ENCODE results near the gene GPX6. TPM values are rescaled to one million over a fixed set of nuclear protein-coding genes. Genes with fewer than 3 reads are reported as not detected.

The GPX6 gene
- total and polyA plus RNA-seq, 4 donors = 1.1 TPM; not detected in 3

DNA sequence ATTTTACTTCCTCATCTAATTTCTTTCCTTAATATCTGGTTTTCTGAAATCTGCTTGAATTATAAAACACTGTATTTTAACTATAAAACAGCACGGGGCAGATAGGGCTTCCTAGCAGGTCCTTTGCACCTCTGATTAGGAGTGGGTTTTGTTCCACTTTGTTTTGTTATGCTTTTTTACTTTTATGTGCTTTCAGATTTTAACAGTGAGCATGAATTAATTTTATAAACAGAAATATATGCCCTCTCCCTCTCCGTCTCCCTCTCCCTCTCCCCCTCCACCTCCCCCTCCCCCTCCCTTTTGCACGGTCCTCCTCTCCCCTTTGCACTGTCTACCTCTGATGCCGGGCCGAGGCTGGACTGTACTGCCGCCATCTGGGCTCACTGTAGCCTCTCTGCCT, 14.3 kb downstream of the GPX6 start:
- H3K9me3 ChIP-seq (ENCODE audit: control insufficient read depth in 4 of 4, insufficient read depth in 3 of 4, low read length in 3 of 4) = peaks cover 0 to 3% (median 0%) of the 10 kb centered on the region in 4 donors
- TF ChIP-seq, protein P1, sequence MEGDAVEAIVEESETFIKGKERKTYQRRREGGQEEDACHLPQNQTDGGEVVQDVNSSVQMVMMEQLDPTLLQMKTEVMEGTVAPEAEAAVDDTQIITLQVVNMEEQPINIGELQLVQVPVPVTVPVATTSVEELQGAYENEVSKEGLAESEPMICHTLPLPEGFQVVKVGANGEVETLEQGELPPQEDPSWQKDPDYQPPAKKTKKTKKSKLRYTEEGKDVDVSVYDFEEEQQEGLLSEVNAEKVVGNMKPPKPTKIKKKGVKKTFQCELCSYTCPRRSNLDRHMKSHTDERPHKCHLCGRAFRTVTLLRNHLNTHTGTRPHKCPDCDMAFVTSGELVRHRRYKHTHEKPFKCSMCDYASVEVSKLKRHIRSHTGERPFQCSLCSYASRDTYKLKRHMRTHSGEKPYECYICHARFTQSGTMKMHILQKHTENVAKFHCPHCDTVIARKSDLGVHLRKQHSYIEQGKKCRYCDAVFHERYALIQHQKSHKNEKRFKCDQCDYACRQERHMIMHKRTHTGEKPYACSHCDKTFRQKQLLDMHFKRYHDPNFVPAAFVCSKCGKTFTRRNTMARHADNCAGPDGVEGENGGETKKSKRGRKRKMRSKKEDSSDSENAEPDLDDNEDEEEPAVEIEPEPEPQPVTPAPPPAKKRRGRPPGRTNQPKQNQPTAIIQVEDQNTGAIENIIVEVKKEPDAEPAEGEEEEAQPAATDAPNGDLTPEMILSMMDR (IDR thresholded peaks at IDR 0.05; ENCODE audit: control extremely low read depth, extremely low read depth) = no peak
- no peaks in the 10 kb centered on the region for H3K4me1 ChIP-seq (ENCODE audit: control insufficient read depth in 5 of 5, insufficient read depth in 5 of 5, low read length in 5 of 5)
- H3K9ac ChIP-seq (ENCODE audit: insufficient read depth in 1 of 2, low read length in 2 of 2) = no peak overlapping the region
- ATAC-seq (ENCODE audit: insufficient read depth, low FRiP score) = no peak
- WGBS, 2 donors = 90 to 91% methylated on average over 6 of the region's 6 CpGs
- H3K36me3 ChIP-seq (ENCODE audit: control insufficient read depth in 4 of 4, insufficient read depth in 4 of 4, low read length in 4 of 4) = no peaks in the 10 kb centered on the region
- no peaks in the 10 kb centered on the region for H3K27me3 ChIP-seq (ENCODE audit: control insufficient read depth in 3 of 3, insufficient read depth in 3 of 3, low read length in 2 of 3)
- DNase-seq = no peak
- H3K4me3 ChIP-seq = no peak overlapping the region
- H3K27ac ChIP-seq (ENCODE audit: low read depth in 1 of 2, low read length in 1 of 2) = no peak overlapping the region

DNA sequence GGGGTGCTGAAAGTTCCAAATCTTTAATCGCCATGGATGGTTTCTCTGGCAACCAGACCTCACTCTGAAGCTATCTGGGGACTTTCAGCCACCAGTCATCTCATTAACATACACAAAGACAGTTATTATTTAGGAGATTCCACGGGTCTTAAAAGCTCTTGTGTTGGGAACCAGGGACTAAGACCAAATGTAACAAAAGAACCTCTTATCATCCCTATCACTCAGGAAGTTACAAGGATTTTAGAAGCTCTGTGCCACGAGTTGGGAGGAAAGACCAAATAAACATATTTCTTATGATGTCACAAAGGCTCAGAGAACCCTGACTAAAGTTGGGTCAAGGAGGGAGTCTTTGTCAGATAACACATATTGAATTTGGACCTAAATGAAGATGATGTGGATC, 17.7 kb downstream of the GPX6 start:
- Histone ChIP-seq H3K9me3 (ENCODE audit: control insufficient read depth in 4 of 4, insufficient read depth in 3 of 4, low read length in 3 of 4) (no peaks in the 10 kb centered on the region), H3K27ac (ENCODE audit: low read depth in 1 of 2, low read length in 1 of 2) (no peak overlapping the region), H3K4me1 (ENCODE audit: control insufficient read depth in 5 of 5, insufficient read depth in 5 of 5, low read length in 5 of 5) (no peaks in the 10 kb centered on the region), H3K9ac (ENCODE audit: insufficient read depth in 1 of 2, low read length in 2 of 2) (no peak overlapping the region), H3K36me3 (ENCODE audit: control insufficient read depth in 4 of 4, insufficient read depth in 4 of 4, low read length in 4 of 4) (no peaks in the 10 kb centered on the region), H3K27me3 (ENCODE audit: control insufficient read depth in 3 of 3, insufficient read depth in 3 of 3, low read length in 2 of 3) (no peaks in the 10 kb centered on the region), H3K4me3 (no peak overlapping the region)
- TF ChIP-seq, protein P1 (IDR thresholded peaks at IDR 0.05; ENCODE audit: control extremely low read depth, extremely low read depth) = no peak
- DNase-seq = no peak
- ATAC-seq (ENCODE audit: insufficient read depth, low FRiP score) = no peak
- WGBS, 2 donors = 30 to 37% methylated on average over 3 of the region's 3 CpGs

DNA sequence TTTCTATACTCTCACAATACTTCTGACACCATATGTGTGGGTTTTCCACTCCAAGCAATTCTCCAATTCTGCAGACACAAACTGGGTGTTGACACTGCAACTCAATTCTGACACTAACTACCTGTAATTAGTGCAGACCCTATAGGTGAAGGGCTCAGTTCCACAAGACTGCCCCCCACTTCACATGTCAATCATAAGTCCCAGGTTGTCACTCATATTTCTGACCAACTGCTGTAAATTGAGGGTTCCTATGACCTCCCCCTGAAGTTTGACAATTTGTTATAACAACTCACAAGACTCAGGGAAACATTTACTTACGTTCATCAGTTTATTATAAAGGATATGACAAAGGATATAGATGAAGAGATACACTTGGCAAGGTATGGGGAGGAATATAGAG, 18.3 kb downstream of the GPX6 start:
- H3K4me1 ChIP-seq (ENCODE audit: control insufficient read depth in 5 of 5, insufficient read depth in 5 of 5, low read length in 5 of 5) = no peaks in the 10 kb centered on the region
- H3K36me3 ChIP-seq (ENCODE audit: control insufficient read depth in 4 of 4, insufficient read depth in 4 of 4, low read length in 4 of 4) = no peaks in the 10 kb centered on the region
- ATAC-seq (ENCODE audit: insufficient read depth, low FRiP score) = no peak
- DNase-seq = no peak
- no peaks in the 10 kb centered on the region for H3K27me3 ChIP-seq (ENCODE audit: control insufficient read depth in 3 of 3, insufficient read depth in 3 of 3, low read length in 2 of 3)
- WGBS, 2 donors = 68 to 81% methylated on average over 1 of the region's 1 CpG
- H3K4me3 ChIP-seq = no peak overlapping the region
- H3K27ac ChIP-seq (ENCODE audit: low read depth in 1 of 2, low read length in 1 of 2) = no peak overlapping the region
- TF ChIP-seq, protein P1 (IDR thresholded peaks at IDR 0.05; ENCODE audit: control extremely low read depth, extremely low read depth) = no peak
- H3K9me3 ChIP-seq (ENCODE audit: control insufficient read depth in 4 of 4, insufficient read depth in 3 of 4, low read length in 3 of 4) = no peaks in the 10 kb centered on the region
- no peak overlapping the region for H3K9ac ChIP-seq (ENCODE audit: insufficient read depth in 1 of 2, low read length in 2 of 2)

DNA sequence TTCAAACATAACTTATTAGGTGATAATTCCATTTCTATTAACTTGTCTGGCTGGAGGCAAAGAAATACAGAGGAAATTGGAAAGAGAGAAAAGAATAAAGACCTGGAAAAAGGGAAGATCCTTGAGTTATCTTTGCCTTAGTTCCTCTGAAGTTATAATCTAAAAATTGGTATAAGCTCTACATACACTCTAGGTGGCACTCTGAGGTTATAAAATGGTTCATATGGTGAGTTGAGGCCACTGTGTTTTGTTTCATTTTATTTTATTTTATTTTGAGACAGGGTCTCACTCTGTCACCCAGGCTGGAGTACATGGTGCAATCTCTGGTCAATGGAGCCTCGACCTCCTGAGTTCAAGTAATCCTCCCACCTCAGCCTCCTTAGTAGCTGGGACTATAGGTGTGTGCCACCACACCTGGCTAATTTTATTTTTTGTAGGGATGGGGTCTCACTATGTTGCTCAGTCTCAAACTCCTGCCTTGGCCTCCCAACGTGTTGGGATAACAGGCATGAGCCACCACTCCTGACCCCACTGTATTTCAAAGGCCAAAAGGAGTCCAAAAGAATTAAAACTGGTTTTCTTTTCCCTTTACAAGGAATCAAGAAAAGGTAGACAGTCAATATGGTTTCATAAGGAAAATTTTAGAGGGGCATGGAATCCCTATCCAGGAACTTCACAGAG, 19.4 kb downstream of the GPX6 start:
- Histone ChIP-seq H3K27ac (ENCODE audit: low read depth in 1 of 2, low read length in 1 of 2) (no peak overlapping the region), H3K4me1 (ENCODE audit: control insufficient read depth in 5 of 5, insufficient read depth in 5 of 5, low read length in 5 of 5) (no peaks in the 10 kb centered on the region), H3K9me3 (ENCODE audit: control insufficient read depth in 4 of 4, insufficient read depth in 3 of 4, low read length in 3 of 4) (no peaks in the 10 kb centered on the region), H3K27me3 (ENCODE audit: control insufficient read depth in 3 of 3, insufficient read depth in 3 of 3, low read length in 2 of 3) (no peaks in the 10 kb centered on the region), H3K9ac (ENCODE audit: insufficient read depth in 1 of 2, low read length in 2 of 2) (no peak overlapping the region), H3K36me3 (ENCODE audit: control insufficient read depth in 4 of 4, insufficient read depth in 4 of 4, low read length in 4 of 4) (no peaks in the 10 kb centered on the region), H3K4me3 (no peak overlapping the region)
- TF ChIP-seq, protein P1 (IDR thresholded peaks at IDR 0.05; ENCODE audit: control extremely low read depth, extremely low read depth) = no peak
- 36 to 49% methylated on average over 2 of the region's 2 CpGs for WGBS, 2 donors
- ATAC-seq (ENCODE audit: insufficient read depth, low FRiP score) = no peak
- DNase-seq = peak in 2 of 3 donors; percentile 58 to 66
